ENCODE results near the gene MICU1. TPM values are rescaled to one million over a fixed set of nuclear protein-coding genes. Genes with fewer than 3 reads are reported as not detected.

Gene MICU1
- total RNA-seq, 1 experiment from 2014 or later, result 40.3 TPM

DNA sequence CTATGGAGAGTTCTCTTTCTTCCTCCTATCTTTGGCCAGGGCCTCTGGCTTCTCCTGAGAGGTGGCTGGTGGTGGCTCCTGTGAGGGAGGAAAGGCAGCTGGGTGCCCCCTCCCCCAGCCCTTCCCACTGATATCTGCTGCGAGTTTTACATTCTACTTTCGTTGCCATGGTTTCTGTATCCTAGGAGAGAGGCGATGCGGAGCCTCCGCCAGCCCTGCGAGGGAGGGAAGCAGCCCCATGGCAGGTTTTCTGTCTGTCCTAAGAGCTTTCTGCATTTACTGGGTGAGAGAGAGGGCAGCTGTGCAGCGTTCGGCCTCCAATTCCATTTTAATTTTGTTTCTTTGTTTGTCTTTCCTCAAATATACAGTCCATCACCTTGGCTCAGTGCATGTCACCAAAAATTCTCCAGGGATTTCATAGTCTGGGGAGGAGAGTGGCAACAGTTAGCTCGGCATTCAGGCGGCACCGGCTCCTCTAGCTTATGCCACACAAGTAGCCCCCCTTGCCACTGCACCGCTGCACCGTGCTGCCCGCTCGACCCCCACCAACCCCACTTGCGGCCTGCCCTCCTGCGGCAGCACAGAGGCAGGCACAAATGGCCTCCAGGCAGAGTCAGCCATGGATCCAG, 291.6 kb downstream of the MICU1 start:
- Histone ChIP-seq H3K4me2 (ENCODE audit: low read depth, low read length, poor library complexity, severe bottlenecking) (peak overlapping the region; percentile 60), H3K9me2 (replicated peaks; ENCODE audit: insufficient read depth, low read length) (no peaks in the 10 kb centered on the region), H4K20me1 (ENCODE audit: insufficient read depth, low read depth, low read length) (no peaks in the 10 kb centered on the region), H3K27ac (ENCODE audit: low read length) (peak overlapping the region; percentile 97), H3K79me2 (ENCODE audit: low read length) (no peaks in the 10 kb centered on the region), H3K4me1 (ENCODE audit: low read length) (peaks cover 76% of the 10 kb centered on the region), H3K36me3 (ENCODE audit: insufficient read depth, low read length) (peaks cover 19% of the 10 kb centered on the region; the same call in 1 of the 2 replicates), H3K27me3 (ENCODE audit: low read length) (no peaks in the 10 kb centered on the region), H3K9ac (ENCODE audit: low read length) (peak overlapping the region; percentile 73), H3K4me3 (ENCODE audit: low read length) (0 out of 2 replicates have a peak overlapping the region, but pooled peaks have one; percentile 21), H2AFZ (ENCODE audit: low read length) (no peak overlapping the region), H3K9me3 (ENCODE audit: low read length) (no peaks in the 10 kb centered on the region)
- no peak for DNase-seq

GRCh38 chr10:72333112-72334015, 292.5 kb downstream of the MICU1 start:
- Histone ChIP-seq H3K9ac (ENCODE audit: low read length) (peak overlapping the region; percentile 95), H3K4me2 (ENCODE audit: low read depth, low read length, poor library complexity, severe bottlenecking) (peak overlapping the region; percentile 71), H3K36me3 (ENCODE audit: insufficient read depth, low read length) (peaks cover 16% of the 10 kb centered on the region; the same call in 1 of the 2 replicates), H3K27me3 (ENCODE audit: low read length) (no peaks in the 10 kb centered on the region), H3K4me3 (ENCODE audit: low read length) (no peak overlapping the region), H2AFZ (ENCODE audit: low read length) (no peak overlapping the region), H3K27ac (ENCODE audit: low read length) (peak overlapping the region; percentile 97), H3K4me1 (ENCODE audit: low read length) (peaks cover 85% of the 10 kb centered on the region), H4K20me1 (ENCODE audit: insufficient read depth, low read depth, low read length) (no peaks in the 10 kb centered on the region), H3K9me2 (replicated peaks; ENCODE audit: insufficient read depth, low read length) (no peaks in the 10 kb centered on the region), H3K9me3 (ENCODE audit: low read length) (no peaks in the 10 kb centered on the region), H3K79me2 (ENCODE audit: low read length) (no peaks in the 10 kb centered on the region)
- DNase-seq, result no peak

DNA sequence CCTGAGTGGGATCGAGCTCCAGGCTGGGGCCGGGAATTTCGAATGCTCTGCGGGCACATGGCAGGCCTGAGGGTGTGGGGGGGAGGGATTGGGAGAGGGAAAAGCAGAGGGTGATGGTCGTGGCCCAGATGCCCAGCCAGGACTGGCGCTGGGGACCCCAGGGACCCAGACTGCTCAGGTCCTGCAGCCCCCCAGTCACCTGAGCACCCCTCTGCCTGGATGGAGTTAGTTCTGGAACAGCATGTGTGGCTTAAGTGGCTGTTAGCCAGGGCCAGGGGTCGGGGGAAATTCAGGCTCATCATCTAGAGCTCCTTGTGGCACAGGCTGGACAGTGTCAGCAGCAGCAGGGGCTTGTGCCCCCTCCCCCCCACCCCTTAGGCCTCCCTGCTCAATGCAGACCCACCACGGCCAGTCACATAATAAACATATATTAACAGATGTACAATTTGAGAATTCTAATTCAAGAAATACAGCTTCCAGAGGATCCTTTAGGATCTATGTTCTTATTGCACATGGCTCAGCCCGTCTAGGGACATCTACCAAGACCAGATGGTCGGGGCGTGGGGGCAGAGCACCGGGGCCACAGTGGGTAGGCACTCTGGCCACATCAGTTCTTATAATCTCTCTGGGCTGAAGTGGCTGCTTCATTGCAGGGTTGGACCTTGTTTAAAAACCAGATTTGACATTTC, 293.3 kb downstream of the MICU1 start:
- no peaks in the 10 kb centered on the region for H3K9me3 ChIP-seq (ENCODE audit: low read length)
- DNase-seq, result no peak
- H3K27me3 ChIP-seq (ENCODE audit: low read length), result no peaks in the 10 kb centered on the region
- peak overlapping the region; percentile 95 for H3K9ac ChIP-seq (ENCODE audit: low read length)
- peak overlapping the region; percentile 60; the same call in 1 of the 2 replicates for H3K4me3 ChIP-seq (ENCODE audit: low read length)
- H4K20me1 ChIP-seq (ENCODE audit: insufficient read depth, low read depth, low read length), result no peaks in the 10 kb centered on the region
- H3K79me2 ChIP-seq (ENCODE audit: low read length), result no peaks in the 10 kb centered on the region
- H2AFZ ChIP-seq (ENCODE audit: low read length), result no peak overlapping the region
- H3K4me2 ChIP-seq (ENCODE audit: low read depth, low read length, poor library complexity, severe bottlenecking), result peak overlapping the region; percentile 71
- peaks cover 93% of the 10 kb centered on the region for H3K4me1 ChIP-seq (ENCODE audit: low read length)
- H3K9me2 ChIP-seq (replicated peaks; ENCODE audit: insufficient read depth, low read length), result no peaks in the 10 kb centered on the region
- peaks cover 10% of the 10 kb centered on the region; the same call in 1 of the 2 replicates for H3K36me3 ChIP-seq (ENCODE audit: insufficient read depth, low read length)
- H3K27ac ChIP-seq (ENCODE audit: low read length), result peak overlapping the region; percentile 97

DNA sequence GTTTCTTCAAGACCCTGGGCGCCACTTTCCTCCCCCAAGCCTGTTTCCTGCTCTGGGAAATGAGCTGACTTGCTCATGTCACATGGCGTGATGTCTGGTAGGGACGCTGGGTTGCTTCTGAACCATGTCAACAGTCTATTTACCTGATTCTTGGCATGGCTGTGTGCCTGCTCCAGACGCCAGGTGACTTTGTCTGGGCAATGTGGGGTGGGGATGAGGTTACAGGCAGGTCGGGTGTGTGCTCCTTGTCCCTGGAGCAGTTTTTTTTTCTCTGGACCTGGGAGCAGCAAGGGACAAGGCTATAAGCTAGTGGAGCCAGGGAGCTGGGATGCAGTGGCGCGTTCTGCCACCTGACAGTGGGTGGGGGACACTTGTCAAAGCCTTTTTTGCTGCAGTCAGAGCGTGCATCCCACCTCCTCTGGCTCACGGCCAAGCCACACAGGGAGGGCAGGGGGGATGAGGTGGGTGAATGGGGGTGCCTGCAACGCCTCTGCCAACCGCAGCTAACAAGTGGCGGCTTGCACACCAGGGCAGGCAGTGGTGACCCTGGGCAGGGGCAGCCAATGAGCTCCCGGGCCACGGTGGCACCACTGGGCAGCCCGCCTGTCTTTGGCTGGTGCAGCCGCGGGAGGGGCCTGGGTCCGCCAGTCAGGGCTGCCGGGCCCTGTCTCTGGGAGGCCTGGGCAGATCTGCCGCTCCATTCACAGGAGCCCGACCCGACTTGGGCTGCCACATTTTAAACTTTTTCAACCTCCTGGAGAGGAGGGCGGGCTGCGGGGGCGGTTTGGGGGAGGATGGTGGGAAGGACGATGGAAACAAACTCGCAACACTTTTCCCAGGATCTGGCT, 294.1 kb downstream of the MICU1 start:
- Histone ChIP-seq H3K27ac (ENCODE audit: low read length) (peak overlapping the region; percentile 98), H3K4me1 (ENCODE audit: low read length) (peaks cover 90% of the 10 kb centered on the region), H3K9me2 (replicated peaks; ENCODE audit: insufficient read depth, low read length) (no peaks in the 10 kb centered on the region), H3K9me3 (ENCODE audit: low read length) (no peaks in the 10 kb centered on the region), H2AFZ (ENCODE audit: low read length) (no peak overlapping the region), H3K36me3 (ENCODE audit: insufficient read depth, low read length) (peaks cover 6% of the 10 kb centered on the region; the same call in 1 of the 2 replicates), H3K79me2 (ENCODE audit: low read length) (no peaks in the 10 kb centered on the region), H3K27me3 (ENCODE audit: low read length) (no peaks in the 10 kb centered on the region), H3K4me3 (ENCODE audit: low read length) (peak overlapping the region; percentile 60; the same call in 1 of the 2 replicates), H3K9ac (ENCODE audit: low read length) (peak overlapping the region; percentile 95), H3K4me2 (ENCODE audit: low read depth, low read length, poor library complexity, severe bottlenecking) (peak overlapping the region; percentile 71), H4K20me1 (ENCODE audit: insufficient read depth, low read depth, low read length) (no peaks in the 10 kb centered on the region)
- DNase-seq, result peak; percentile 99

GRCh38 chr10:72330069-72330426, 295.8 kb downstream of the MICU1 start:
- Histone ChIP-seq H3K36me3 (ENCODE audit: insufficient read depth, low read length) (peaks cover 3% of the 10 kb centered on the region; the same call in 1 of the 2 replicates), H3K9me2 (replicated peaks; ENCODE audit: insufficient read depth, low read length) (no peaks in the 10 kb centered on the region), H3K9me3 (ENCODE audit: low read length) (no peaks in the 10 kb centered on the region), H3K79me2 (ENCODE audit: low read length) (no peaks in the 10 kb centered on the region), H3K4me1 (ENCODE audit: low read length) (peaks cover 77% of the 10 kb centered on the region), H3K9ac (ENCODE audit: low read length) (peak overlapping the region; percentile 84), H3K27me3 (ENCODE audit: low read length) (no peaks in the 10 kb centered on the region), H3K4me3 (ENCODE audit: low read length) (peak overlapping the region; percentile 61), H2AFZ (ENCODE audit: low read length) (no peak overlapping the region), H4K20me1 (ENCODE audit: insufficient read depth, low read depth, low read length) (no peaks in the 10 kb centered on the region), H3K4me2 (ENCODE audit: low read depth, low read length, poor library complexity, severe bottlenecking) (peak overlapping the region; percentile 71), H3K27ac (ENCODE audit: low read length) (peak overlapping the region; percentile 98)
- DNase-seq, result no peak

- Histone ChIP-seq H4K20me1 (ENCODE audit: insufficient read depth, low read depth, low read length) (no peaks in the 10 kb centered on the region), H3K9me2 (replicated peaks; ENCODE audit: insufficient read depth, low read length) (no peaks in the 10 kb centered on the region), H3K27me3 (ENCODE audit: low read length) (no peaks in the 10 kb centered on the region), H3K9me3 (ENCODE audit: low read length) (no peaks in the 10 kb centered on the region), H3K27ac (ENCODE audit: low read length) (peak overlapping the region; percentile 98), H3K9ac (ENCODE audit: low read length) (peak overlapping the region; percentile 84), H3K4me2 (ENCODE audit: low read depth, low read length, poor library complexity, severe bottlenecking) (peak overlapping the region; percentile 71), H2AFZ (ENCODE audit: low read length) (no peak overlapping the region), H3K4me1 (ENCODE audit: low read length) (peaks cover 77% of the 10 kb centered on the region), H3K36me3 (ENCODE audit: insufficient read depth, low read length) (peaks cover 3% of the 10 kb centered on the region; the same call in 1 of the 2 replicates), H3K79me2 (ENCODE audit: low read length) (no peaks in the 10 kb centered on the region), H3K4me3 (ENCODE audit: low read length) (peak overlapping the region; percentile 61)
- peak; percentile 96 for DNase-seq
Observed at GRCh38 chr10:72329290-72330068, 296.4 kb downstream of the MICU1 start.

DNA sequence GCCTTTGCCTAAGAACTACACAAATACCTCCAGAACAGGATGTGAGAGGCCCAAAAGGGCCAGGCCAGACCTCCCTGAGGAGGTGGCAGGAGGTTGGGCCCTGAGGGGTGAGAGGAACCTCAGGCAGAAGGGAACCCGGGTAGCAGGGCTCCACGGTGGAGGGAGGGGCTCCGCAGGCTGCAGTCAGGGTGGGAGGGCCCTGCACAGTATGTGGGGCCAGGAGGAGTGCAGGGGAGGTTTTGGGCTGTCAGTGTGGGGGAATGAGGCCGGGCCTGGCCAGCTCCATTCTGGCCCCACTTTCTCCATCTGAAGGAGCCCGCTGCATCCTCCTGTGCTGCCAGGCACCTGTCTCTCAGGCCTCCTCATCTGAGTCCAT, 297.1 kb downstream of the MICU1 start:
- H3K9me2 ChIP-seq (replicated peaks; ENCODE audit: insufficient read depth, low read length), result no peaks in the 10 kb centered on the region
- peak overlapping the region; percentile 71 for H3K4me2 ChIP-seq (ENCODE audit: low read depth, low read length, poor library complexity, severe bottlenecking)
- H3K4me1 ChIP-seq (ENCODE audit: low read length), result peaks cover 75% of the 10 kb centered on the region

More for the DNA sequence above, 297.1 kb downstream of the MICU1 start:
- peak overlapping the region; percentile 98 for H3K27ac ChIP-seq (ENCODE audit: low read length)
- DNase-seq, result peak; percentile 94
- H3K27me3 ChIP-seq (ENCODE audit: low read length), result no peaks in the 10 kb centered on the region
- H2AFZ ChIP-seq (ENCODE audit: low read length), result no peak overlapping the region
- H3K36me3 ChIP-seq (ENCODE audit: insufficient read depth, low read length), result no peaks in the 10 kb centered on the region
- peak overlapping the region; percentile 84 for H3K9ac ChIP-seq (ENCODE audit: low read length)
- H3K9me3 ChIP-seq (ENCODE audit: low read length), result no peaks in the 10 kb centered on the region
- no peaks in the 10 kb centered on the region for H4K20me1 ChIP-seq (ENCODE audit: insufficient read depth, low read depth, low read length)
- H3K79me2 ChIP-seq (ENCODE audit: low read length), result no peaks in the 10 kb centered on the region
- peak overlapping the region; percentile 61 for H3K4me3 ChIP-seq (ENCODE audit: low read length)

All from Karpas-422 (cell line).